SK-N-MC (cell line): ENCODE measurements around the gene IGFBP3.

Source experiments
- DNase-seq: peaks from one replicate; pipeline ENCODE4 v3.0.0-alpha.2; 2011; ENCODE audit warnings: low read depth, low spot score
- H3K27ac ChIP-seq: fragments of 200-600 bp; sonication (generic); 2 replicates; pipeline ENCODE4 v1.5.1; 2016; ENCODE audit warnings: mixed run types
- H3K36me3 ChIP-seq: fragments of 200-600 bp; sonication (generic); 2 replicates; pipeline ENCODE4 v1.6.1; 2017; ENCODE audit warnings: antibody characterized with exemption, low read length, mixed read lengths; ENCODE audit not compliant: insufficient read depth
- H3K4me3 ChIP-seq: fragments of 200-600 bp; sonication (generic); 2 replicates; pipeline ENCODE4 v1.5.1; 2016
- H3K9ac ChIP-seq: fragments of 200-600 bp; sonication (generic); 2 replicates; pipeline ENCODE4 v1.8.0; 2017; ENCODE audit warnings: mixed run types, mixed read lengths; ENCODE audit not compliant: insufficient read length
- H3K9me3 ChIP-seq: fragments of 200-600 bp; sonication (generic); 2 replicates; pipeline ENCODE4 v1.6.1; 2017; ENCODE audit warnings: low read depth, mild to moderate bottlenecking, antibody characterized with exemption, low read length, moderate library complexity, mixed read lengths
- EZH2 ChIP-seq: fragments of 200-600 bp; sonication (generic); IDR thresholded peaks from one replicate; pipeline ENCODE4 v1.6.1; 2017; ENCODE audit warnings: antibody characterized with exemption
- FOXP2 ChIP-seq: optimal IDR thresholded peaks from 2 replicates; pipeline ENCODE3; 2011; ENCODE audit warnings: mild to moderate bottlenecking, moderate library complexity; ENCODE audit not compliant: insufficient read depth; ENCODE audit errors: extremely low read length, control extremely low read depth
- POLR2AphosphoS5 ChIP-seq: IDR thresholded peaks from 2 replicates; pipeline ENCODE4 v1.6.1; 2012; ENCODE audit warnings: mild to moderate bottlenecking, low read depth, low read length, borderline replicate concordance

The IGFBP3 gene

GRCh38 chr7:45920502-45921380 is at the start of gene IGFBP3:
TSS of gene IGFBP3 (minus strand) at chr7:45921272. CDS start at chr7:45921140, 132 bp downstream.
- DNase-seq: no peak

DNA sequence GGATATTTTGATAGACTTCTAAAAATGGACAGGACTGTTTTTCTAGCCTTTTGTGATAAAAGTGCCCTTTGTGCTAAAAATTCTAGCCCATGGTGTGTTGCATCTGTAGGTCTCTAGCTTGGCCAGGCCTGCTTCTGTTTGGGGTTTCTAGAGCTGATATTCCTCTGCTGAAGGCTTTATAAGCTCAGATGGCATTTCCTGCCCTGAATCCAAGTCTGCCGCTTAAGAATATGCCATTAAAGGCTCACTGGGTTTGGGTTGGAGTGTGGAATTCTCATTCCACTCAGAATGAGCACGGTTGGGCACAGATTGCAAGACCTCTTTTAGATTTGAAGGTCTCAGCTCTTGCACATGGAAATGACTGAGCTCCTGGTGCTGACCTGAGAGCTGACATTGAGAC is 49.4 kb upstream of the IGFBP3 start:
- TF ChIP-seq POLR2AphosphoS5 (no peak), FOXP2 (no peak), EZH2 (no peak)
- Histone ChIP-seq H3K27ac (no peak overlapping the region), H3K36me3 (no peaks in the 10 kb centered on the region), H3K9me3 (no peaks in the 10 kb centered on the region), H3K4me3 (no peak overlapping the region), H3K9ac (no peak overlapping the region)
- DNase-seq: no peak

More at GRCh38 chr7:45920502-45921380, at the start of gene IGFBP3:
- TF ChIP-seq EZH2 (no peak), FOXP2 (no peak), POLR2AphosphoS5 (no peak)
- no peak within 1 kb of the TSS for H3K9ac ChIP-seq
- no peak within 1 kb of the TSS for H3K4me3 ChIP-seq
- no peaks in the 10 kb centered on the region for H3K9me3 ChIP-seq
- no peak within 1 kb of the TSS for H3K27ac ChIP-seq
- no peaks in the 10 kb centered on the region for H3K36me3 ChIP-seq

DNA sequence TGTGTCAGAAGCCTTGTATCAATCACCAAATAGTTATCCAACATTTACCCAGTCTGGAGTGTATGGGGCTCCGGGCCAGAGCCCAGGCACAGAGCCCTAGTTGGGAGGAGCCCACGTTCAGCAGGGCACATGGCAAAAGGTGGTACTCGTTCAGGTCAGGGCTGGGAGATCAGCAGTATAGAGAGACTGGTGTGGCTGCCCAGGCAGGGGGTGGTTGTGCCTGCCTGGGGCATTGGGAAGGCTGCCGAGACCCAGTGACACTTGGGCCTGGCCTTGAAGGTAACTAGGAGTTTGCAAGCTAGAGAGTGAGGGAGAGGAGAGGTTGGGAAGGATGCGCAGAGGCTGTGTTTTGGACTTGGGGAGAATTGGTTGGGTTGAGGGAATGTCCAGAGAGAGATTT is 48.9 kb upstream of the IGFBP3 start:
- no peak overlapping the region for H3K4me3 ChIP-seq
- TF ChIP-seq FOXP2 (no peak), EZH2 (no peak), POLR2AphosphoS5 (no peak)
- no peaks in the 10 kb centered on the region for H3K9me3 ChIP-seq
- H3K36me3 ChIP-seq: no peaks in the 10 kb centered on the region
- DNase-seq: no peak
- H3K27ac ChIP-seq: no peak overlapping the region
- H3K9ac ChIP-seq: no peak overlapping the region

- no peak overlapping the region for H3K9ac ChIP-seq
Measured at GRCh38 chr7:45968856-45969541, 47.9 kb upstream of the IGFBP3 start.

DNA sequence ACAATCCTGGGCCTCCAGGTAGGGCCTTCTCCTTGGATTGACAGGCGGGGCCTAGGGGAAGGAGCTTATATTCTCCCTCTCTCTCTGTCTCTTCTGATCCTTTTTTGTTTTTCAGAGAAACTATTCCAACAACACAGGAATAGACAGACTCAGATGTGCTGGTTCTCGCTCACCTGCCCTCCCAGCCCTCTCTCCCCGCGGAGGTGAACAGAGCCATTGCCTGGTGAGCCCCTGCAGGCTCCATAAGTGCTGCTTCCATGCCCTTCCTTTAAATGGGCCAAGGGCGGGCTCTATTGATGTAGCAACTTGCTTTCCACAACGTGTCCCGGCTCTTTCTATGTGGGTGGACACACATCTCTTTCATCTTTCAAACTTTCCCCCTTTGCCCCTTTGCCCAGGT is 47.2 kb upstream of the IGFBP3 start:
- Histone ChIP-seq H3K27ac (no peak overlapping the region), H3K9ac (no peak overlapping the region), H3K4me3 (no peak overlapping the region), H3K9me3 (no peaks in the 10 kb centered on the region), H3K36me3 (no peaks in the 10 kb centered on the region)
- DNase-seq: no peak
- no peak for TF ChIP-seq FOXP2
- no peak for TF ChIP-seq POLR2AphosphoS5
- no peak for TF ChIP-seq EZH2

More at GRCh38 chr7:45968856-45969541, 47.9 kb upstream of the IGFBP3 start:
- TF ChIP-seq EZH2: no peak
- no peak for TF ChIP-seq POLR2AphosphoS5
- no peak for TF ChIP-seq FOXP2
- DNase-seq: no peak
- Histone ChIP-seq H3K27ac (no peak overlapping the region), H3K36me3 (no peaks in the 10 kb centered on the region), H3K9me3 (no peaks in the 10 kb centered on the region), H3K4me3 (no peak overlapping the region)

DNA sequence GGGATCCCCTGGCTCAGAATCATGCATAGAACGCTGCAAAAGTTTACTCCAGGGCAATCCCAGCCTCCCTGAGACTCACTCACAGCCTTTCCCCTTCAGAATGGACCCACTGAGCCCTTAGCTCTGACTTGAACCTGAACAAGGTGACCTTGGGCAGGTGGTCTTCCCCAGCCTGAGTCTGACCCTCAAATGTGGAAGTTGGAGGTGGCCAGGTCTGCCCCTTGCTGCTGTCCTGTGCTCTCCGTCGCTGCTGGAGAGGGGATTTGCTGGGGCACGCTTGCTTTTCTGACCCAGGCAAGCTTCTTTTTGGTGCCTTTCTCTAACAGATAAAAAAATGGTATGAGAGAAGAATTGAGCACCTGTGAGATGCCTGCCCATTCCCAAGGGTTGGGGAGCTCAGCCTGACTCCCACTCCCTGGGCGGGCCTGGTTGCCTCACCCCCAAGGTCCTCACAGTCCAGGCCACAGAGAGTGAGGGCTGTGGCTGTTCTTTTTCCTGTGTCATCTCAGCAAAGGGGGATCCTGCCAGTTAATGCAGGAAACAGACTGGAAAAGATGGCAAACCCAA is 46.6 kb upstream of the IGFBP3 start:
- DNase-seq: no peak
- TF ChIP-seq FOXP2 (no peak), EZH2 (no peak), POLR2AphosphoS5 (no peak)
- no peak overlapping the region for H3K27ac ChIP-seq
- no peaks in the 10 kb centered on the region for H3K36me3 ChIP-seq
- H3K4me3 ChIP-seq: no peak overlapping the region
- no peak overlapping the region for H3K9ac ChIP-seq
- H3K9me3 ChIP-seq: no peaks in the 10 kb centered on the region

- Histone ChIP-seq H3K27ac (no peak overlapping the region), H3K9ac (no peak overlapping the region), H3K9me3 (no peaks in the 10 kb centered on the region), H3K4me3 (no peak overlapping the region), H3K36me3 (no peaks in the 10 kb centered on the region)
- DNase-seq: no peak
- TF ChIP-seq FOXP2: no peak
- no peak for TF ChIP-seq POLR2AphosphoS5
- TF ChIP-seq EZH2: no peak
Measured at GRCh38 chr7:45962861-45963260, 41.8 kb upstream of the IGFBP3 start.

- no peak for TF ChIP-seq EZH2
- no peak for TF ChIP-seq POLR2AphosphoS5
- no peak for TF ChIP-seq FOXP2
- Histone ChIP-seq H3K9ac (no peak overlapping the region), H3K36me3 (no peaks in the 10 kb centered on the region), H3K9me3 (no peaks in the 10 kb centered on the region), H3K4me3 (no peak overlapping the region), H3K27ac (no peak overlapping the region)
- no peak for DNase-seq
Measured at GRCh38 chr7:45957721-45958120, 36.6 kb upstream of the IGFBP3 start.
